Suppressor macrophage treated with lipopolysaccharide for 1 hour (primary cell): Measurements from ENCODE around the gene CRHBP.
"Not testable (repeated sequence)": the region's sequence is repeated elsewhere in the genome, so short reads cannot be mapped to it uniquely, and the experiment has no call there.

Experiments
- DNase-seq, 3 donors: peaks; one replicate each; pipeline ENCODE4 v3.0.0-alpha.2; 2020 to 2022

The CRHBP gene, protein sequence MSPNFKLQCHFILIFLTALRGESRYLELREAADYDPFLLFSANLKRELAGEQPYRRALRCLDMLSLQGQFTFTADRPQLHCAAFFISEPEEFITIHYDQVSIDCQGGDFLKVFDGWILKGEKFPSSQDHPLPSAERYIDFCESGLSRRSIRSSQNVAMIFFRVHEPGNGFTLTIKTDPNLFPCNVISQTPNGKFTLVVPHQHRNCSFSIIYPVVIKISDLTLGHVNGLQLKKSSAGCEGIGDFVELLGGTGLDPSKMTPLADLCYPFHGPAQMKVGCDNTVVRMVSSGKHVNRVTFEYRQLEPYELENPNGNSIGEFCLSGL

DNA sequence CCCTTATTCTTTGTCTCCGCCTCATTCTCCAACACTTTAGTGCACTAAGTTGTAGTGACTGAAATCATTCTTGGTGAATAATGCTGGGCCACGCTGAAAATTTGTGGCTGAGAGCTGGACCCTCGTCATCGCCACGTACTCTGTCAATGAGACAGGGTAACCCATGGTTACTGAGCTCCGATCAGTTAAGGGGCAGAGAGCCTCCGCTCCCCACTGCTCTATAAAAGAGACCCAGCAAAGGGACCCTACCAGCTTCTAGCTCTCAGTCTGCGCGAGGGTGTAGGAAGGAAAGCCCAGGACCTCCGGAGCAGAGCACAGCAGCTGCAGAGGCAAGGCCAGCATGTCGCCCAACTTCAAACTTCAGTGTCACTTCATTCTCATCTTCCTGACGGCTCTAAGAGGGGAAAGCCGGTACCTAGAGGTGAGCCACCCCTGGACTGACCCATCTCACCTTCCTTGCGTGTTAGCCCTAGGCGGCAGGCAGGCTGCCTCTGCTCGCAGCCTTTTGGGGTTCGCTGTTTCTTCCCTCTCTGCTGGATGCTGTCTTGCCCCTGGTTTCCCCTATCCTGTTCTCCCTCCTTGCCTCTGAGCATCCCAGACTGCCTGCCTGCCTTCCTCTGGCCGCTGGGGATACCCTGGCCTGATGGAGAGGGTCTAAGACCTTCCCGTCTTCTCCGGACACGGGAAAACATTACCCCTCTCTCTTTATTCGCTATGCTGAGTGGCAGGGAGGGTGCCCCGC, at the start of gene CRHBP:
TSS of gene CRHBP (plus strand) at position 251 of the 742 bp plus-strand sequence. CDS start at position 341, 90 bp downstream.
- DNase-seq, result no peak

DNA sequence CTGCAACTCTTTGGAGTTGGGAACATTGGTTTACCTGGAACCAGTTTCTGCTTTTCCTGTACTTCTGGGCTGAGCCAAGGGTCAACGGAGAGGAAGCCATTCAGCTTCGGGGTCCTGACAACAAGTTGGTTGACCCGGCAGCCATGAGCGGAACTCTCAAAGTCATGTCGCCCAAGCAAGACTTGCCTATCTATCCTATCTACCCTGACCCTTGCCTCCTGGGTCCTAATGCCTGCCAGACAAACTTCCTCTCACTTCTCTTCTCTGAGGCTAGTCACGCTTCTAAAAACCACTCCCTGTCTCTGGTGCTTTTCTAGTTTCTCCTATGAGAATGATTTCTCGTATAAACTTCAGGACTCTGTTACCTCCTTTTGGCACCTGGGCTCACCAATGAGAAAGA, 44.7 kb upstream of the CRHBP start:
- no peak for DNase-seq

- DNase-seq, result not testable (repeated sequence)
Observed at GRCh38 chr5:76910344-76910933, 42.4 kb upstream of the CRHBP start.

DNA sequence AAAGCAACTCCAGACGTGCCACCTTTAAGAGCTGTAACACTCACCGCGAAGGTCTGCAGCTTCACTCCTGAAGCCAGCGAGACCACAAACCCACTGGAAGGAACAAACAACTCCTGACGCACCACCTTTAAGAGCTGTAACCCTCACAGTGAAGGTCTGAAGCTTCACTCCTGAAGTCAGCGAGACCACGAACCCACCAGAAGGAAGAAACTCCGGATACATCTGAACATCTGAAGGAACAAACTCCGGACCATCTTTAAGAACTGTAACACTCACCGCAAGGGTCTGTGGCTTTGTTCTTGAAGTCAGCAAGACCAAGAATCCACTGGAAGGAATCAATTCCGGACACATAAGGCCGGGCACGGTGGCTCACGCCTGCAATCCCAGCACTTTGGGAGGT, 38.2 kb upstream of the CRHBP start:
- not testable (repeated sequence) for DNase-seq

DNA sequence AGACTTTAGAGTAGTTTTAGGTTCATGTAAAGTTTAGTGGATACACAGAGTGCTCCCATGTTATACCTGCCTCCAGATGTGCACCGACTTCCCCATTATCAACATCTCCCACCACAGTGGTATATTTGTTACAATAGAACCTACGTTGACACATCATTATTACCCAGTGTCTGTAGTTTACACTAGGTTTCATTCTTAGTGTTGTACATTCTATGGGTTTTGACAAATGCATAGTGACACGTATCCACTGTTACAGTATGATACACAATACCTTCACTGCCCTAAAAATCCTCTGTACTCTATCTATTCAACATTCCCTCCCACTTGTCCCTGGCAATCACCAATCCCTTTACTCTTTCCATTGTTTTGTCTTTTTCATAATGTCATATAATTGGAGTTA, 34.3 kb upstream of the CRHBP start:
- no peak for DNase-seq

GRCh38 chr5:76920491-76920890, 32.4 kb upstream of the CRHBP start:
- no peak for DNase-seq

GRCh38 chr5:76926329-76927105, 26.3 kb upstream of the CRHBP start:
- DNase-seq, result no peak

GRCh38 chr5:76927961-76928360, 24.9 kb upstream of the CRHBP start:
- DNase-seq, result no peak

DNA sequence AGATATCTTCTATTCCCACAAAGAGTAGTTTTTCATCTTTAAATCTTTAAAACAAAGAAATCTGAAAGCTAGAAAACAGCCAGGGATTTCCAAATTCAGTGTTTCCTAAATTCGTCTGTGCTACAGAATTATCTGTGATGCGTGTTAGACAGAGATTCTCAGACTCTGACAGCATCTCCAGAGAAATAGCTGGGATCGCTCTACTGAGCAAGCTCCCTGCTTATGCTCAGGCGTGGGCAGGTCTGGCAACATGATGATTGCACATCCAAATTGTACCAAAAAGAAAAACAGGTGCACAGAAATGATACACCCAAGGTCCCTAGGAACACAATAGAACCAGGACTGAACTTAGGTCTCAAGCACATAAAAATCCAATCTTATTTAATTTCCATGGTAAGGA, 22.8 kb upstream of the CRHBP start:
- DNase-seq, result no peak

DNA sequence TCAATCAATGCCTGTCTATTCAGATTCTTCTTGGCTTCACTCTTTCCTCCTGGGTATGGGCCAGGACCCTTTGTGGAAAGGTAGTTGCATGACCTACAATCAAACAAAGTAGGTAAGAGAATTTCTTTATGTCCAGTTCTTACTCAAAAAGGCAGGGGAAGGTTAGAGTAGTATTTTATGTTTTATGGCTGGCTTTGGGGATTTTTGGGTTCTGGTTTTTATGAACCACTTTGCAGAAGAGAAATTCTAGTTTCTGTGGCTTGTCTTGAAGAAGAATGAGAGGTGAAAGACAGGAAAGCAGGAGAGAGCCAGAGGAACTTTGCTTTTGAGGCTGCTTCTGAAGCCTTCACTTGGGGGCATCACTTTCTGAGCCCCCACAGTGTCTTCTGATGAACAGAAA, 14.7 kb upstream of the CRHBP start:
- DNase-seq, result no peak

DNA sequence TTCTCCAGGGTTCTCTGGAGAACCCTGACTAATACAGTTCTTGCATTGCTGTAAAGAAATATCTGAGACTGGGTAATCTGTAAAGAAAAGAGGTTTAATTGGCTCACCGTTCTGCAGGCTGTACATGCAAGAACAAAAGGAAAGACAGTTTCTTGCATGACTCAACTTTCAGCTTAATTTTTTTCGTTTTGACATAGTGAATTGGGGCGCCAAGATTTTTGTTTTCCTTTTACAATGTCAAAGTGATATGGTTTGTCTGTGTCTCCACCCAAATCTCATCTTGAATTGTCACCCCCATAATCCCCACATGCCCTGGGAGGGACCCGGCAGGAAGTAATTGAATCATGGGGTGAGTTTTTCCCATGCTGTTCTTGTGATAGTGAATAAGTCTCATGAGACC, 11.8 kb upstream of the CRHBP start:
- DNase-seq, result no peak

DNA sequence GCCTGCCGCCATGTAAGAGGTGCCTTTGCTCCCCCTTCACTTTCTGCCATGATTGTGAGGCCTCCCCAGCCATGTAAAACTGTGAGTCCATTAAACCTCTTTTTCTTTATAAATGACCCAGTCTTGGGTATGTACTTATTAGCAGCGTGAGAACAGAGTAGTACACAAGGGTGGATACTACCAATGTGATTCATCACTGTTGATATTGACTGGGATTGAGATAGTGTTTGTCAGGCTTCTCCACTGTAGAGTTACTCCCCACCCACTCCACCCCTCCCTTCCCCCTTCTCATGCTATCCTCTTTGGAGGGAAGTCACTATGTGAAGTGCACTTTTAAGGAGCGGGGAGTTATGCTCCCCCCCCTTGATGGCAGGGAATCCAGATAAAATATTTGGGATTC, 11.4 kb upstream of the CRHBP start:
- no peak for DNase-seq

GRCh38 chr5:76942581-76942980, 10.3 kb upstream of the CRHBP start:
- DNase-seq, result peak in 2 of 3 donors; percentile 43 to 48

DNA sequence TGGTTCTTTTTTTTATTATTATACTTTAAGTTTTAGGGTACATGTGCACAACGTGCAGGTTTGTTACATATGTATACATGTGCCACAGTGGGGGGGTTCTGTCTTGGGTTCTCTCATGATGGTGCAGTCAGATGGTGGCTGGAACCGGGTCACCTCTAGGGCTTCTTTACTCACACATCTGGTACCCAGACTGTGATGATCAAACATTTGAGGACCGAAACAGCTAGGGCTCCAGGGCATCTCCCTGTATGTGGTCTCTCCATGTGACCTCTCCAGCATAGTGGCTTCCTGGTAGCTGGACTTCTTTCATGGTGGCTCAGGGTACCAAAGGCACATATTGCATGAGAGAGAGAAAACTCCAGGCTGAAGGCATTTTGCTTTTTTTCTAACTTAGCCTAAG, 9.8 kb upstream of the CRHBP start:
- no peak for DNase-seq

GRCh38 chr5:76944638-76945037, 8.2 kb upstream of the CRHBP start:
- DNase-seq, result no peak

DNA sequence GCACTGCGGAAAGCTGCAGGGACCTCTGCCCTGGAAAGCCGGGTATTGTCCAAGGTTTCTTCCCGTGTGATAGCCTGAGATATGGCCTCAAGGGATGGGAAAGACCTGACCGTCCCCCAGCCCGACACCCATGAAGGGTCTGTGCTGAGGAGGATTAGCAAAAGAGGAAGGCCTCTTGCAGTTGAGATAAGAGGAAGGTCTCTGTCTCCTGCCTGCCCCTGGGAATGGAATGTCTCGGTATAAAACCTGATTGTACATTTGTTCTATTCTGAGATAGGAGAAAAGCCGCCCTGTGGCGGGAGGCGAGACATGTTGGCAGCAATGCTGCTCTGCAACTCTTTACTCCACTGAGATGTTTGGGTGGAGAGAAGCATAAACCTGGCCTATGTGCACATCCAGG, 7.6 kb upstream of the CRHBP start:
- not testable (repeated sequence) for DNase-seq

- no peak for DNase-seq
Observed at GRCh38 chr5:76946090-76946489, 6.8 kb upstream of the CRHBP start.

GRCh38 chr5:76947082-76947503, 5.8 kb upstream of the CRHBP start:
- no peak for DNase-seq

GRCh38 chr5:76953551-76954382, 922 bp downstream of the CRHBP start:
- peak in 1 of 3 donors; percentile 59 for DNase-seq

GRCh38 chr5:76954383-76954763, 1.5 kb downstream of the CRHBP start:
- DNase-seq, result peak in 1 of 3 donors; percentile 15

- DNase-seq, result no peak
Observed at GRCh38 chr5:76956033-76956432, 3.2 kb downstream of the CRHBP start.
